PFSK-1 (cell line): ENCODE measurements around the gene GPR176.

Experiments
- POLR2AphosphoS5 ChIP-seq: IDR thresholded peaks from 2 replicates; pipeline ENCODE4 v1.6.1; 2012; ENCODE audit warnings: low read depth, mild to moderate bottlenecking, control low read depth, low read length, moderate library complexity
- REST ChIP-seq, 2 experiments: IDR thresholded peaks; 2 replicates each; pipeline versions ENCODE4 v1.6.1 to v1.8.0; 2011 to 2012; ENCODE audit warnings: low read depth in 2 of 2, low read length in 2 of 2, control low read depth in 1 of 2, inconsistent platforms in 1 of 2, mild to moderate bottlenecking in 1 of 2, moderate library complexity in 1 of 2; ENCODE audit not compliant: insufficient read depth in 1 of 2
- SIN3A ChIP-seq: IDR thresholded peaks from 2 replicates; pipeline ENCODE4 v1.6.1; 2012; ENCODE audit warnings: mild to moderate bottlenecking, low read length, moderate library complexity, borderline replicate concordance; ENCODE audit not compliant: insufficient read depth
- TAF1 ChIP-seq: IDR thresholded peaks from 2 replicates; pipeline ENCODE4 v1.6.1; 2012; ENCODE audit warnings: low read length, control low read depth, borderline replicate concordance; ENCODE audit not compliant: insufficient read depth

GRCh38 chr15:39860871-39861270 lies 59.2 kb downstream of the GPR176 start:
- TF ChIP-seq SIN3A = no peak
- TF ChIP-seq TAF1 = no peak
- TF ChIP-seq POLR2AphosphoS5 = no peak
- TF ChIP-seq REST (IDR thresholded peaks at IDR 0.05; ENCODE audit: insufficient read depth in 1 of 2, low read depth in 2 of 2, low read length in 2 of 2) = no peak
